ENCODE measurements around the gene TRIM22.

GRCh38 chr11:5643585-5643984, 46.0 kb upstream of the TRIM22 start:
- no peak for TF ChIP-seq CTCF (IDR thresholded peaks at IDR 0.05)
- TF ChIP-seq POLR2A (IDR thresholded peaks at IDR 0.05), result no peak

Measured in ovary (tissue), 3 donors.